H9 (cell line): Measurements from ENCODE around the gene IP6K3. TPM values are rescaled to one million over a fixed set of nuclear protein-coding genes. Genes with fewer than 3 reads are reported as not detected.

ENCODE experiments used
- DNase-seq: peaks from one replicate; pipeline ENCODE4 v3.0.0-alpha.2; 2017
- H2AFZ ChIP-seq: one replicate; pipeline ENCODE4 v1.6.1; 2013; ENCODE audit warnings: mild to moderate bottlenecking, low read length, control low read depth, moderate library complexity
- H2AK5ac ChIP-seq: 2 replicates; pipeline ENCODE4 v1.6.1; 2013; ENCODE audit warnings: low read length, control low read depth, mixed read lengths; ENCODE audit not compliant: insufficient read length
- H2BK120ac ChIP-seq: one replicate; pipeline ENCODE4 v1.6.1; 2013; ENCODE audit warnings: low read depth, mild to moderate bottlenecking, low read length, control low read depth, inconsistent platforms; ENCODE audit not compliant: poor library complexity, severe bottlenecking
- H2BK12ac ChIP-seq: 2 replicates; pipeline ENCODE4 v1.6.1; 2013; ENCODE audit warnings: low read length, control low read depth, mixed read lengths, low read depth; ENCODE audit not compliant: insufficient read length
- H2BK15ac ChIP-seq: 2 replicates; pipeline ENCODE4 v1.6.1; 2013; ENCODE audit warnings: low read depth, low read length, control low read depth
- H2BK20ac ChIP-seq: one replicate; pipeline ENCODE4 v1.6.1; 2013; ENCODE audit warnings: low read depth, mild to moderate bottlenecking, low read length, control low read depth, inconsistent platforms; ENCODE audit not compliant: poor library complexity, severe bottlenecking
- H2BK5ac ChIP-seq: 2 replicates; pipeline ENCODE4 v1.6.1; 2013; ENCODE audit warnings: low read length, control low read depth, mixed read lengths; ENCODE audit not compliant: insufficient read length
- H3K14ac ChIP-seq: 2 replicates; pipeline ENCODE4 v1.6.1; 2013; ENCODE audit warnings: low read length, control low read depth; ENCODE audit not compliant: insufficient read depth
- H3K18ac ChIP-seq: 2 replicates; pipeline ENCODE4 v1.6.1; 2013; ENCODE audit warnings: low read depth, mild to moderate bottlenecking, mixed read lengths, low read length, control low read depth; ENCODE audit not compliant: insufficient read length
- H3K23ac ChIP-seq: 2 replicates; pipeline ENCODE4 v1.6.1; 2013; ENCODE audit warnings: low read length, control low read depth, mixed read lengths, low read depth; ENCODE audit not compliant: insufficient read length
- H3K23me2 ChIP-seq: 2 replicates; pipeline ENCODE4 v1.6.1; 2013; ENCODE audit warnings: low read depth, mild to moderate bottlenecking, mixed read lengths, low read length, control low read depth; ENCODE audit not compliant: insufficient read length, poor library complexity, severe bottlenecking
- H3K27ac ChIP-seq: 2 replicates; pipeline ENCODE4 v1.5.1; 2013; ENCODE audit warnings: low read length, control low read depth, mixed read lengths, low read depth; ENCODE audit not compliant: insufficient read length
- H3K27me3 ChIP-seq: 2 replicates; pipeline ENCODE4 v1.6.1; 2013; ENCODE audit warnings: low read length, control low read depth, inconsistent platforms; ENCODE audit not compliant: insufficient read depth
- H3K4ac ChIP-seq: 2 replicates; pipeline ENCODE4 v1.6.1; 2013; ENCODE audit warnings: low read depth, mild to moderate bottlenecking, control low read depth, inconsistent platforms, low read length, moderate library complexity
- H3K4me1 ChIP-seq: 2 replicates; pipeline ENCODE4 v1.6.1; 2013; ENCODE audit warnings: low read length, control low read depth, inconsistent platforms; ENCODE audit not compliant: insufficient read depth
- H3K4me2 ChIP-seq: 2 replicates; pipeline ENCODE4 v1.6.1; 2013; ENCODE audit warnings: low read length, control low read depth, mixed read lengths; ENCODE audit not compliant: insufficient read length, insufficient read depth
- H3K56ac ChIP-seq: 2 replicates; pipeline ENCODE4 v1.6.1; 2013; ENCODE audit warnings: low read depth, mild to moderate bottlenecking, mixed read lengths, low read length, control low read depth; ENCODE audit not compliant: insufficient read length
- H3K79me1 ChIP-seq: 2 replicates; pipeline ENCODE4 v1.6.1; 2013; ENCODE audit warnings: low read depth, mild to moderate bottlenecking, moderate library complexity, low read length, control low read depth, inconsistent platforms; ENCODE audit not compliant: insufficient read depth, poor library complexity, severe bottlenecking
- H3K79me2 ChIP-seq: 2 replicates; pipeline ENCODE4 v1.6.1; 2013; ENCODE audit warnings: low read length, control low read depth, inconsistent platforms; ENCODE audit not compliant: insufficient read depth
- H3K9ac ChIP-seq: 2 replicates; pipeline ENCODE4 v1.6.1; 2013; ENCODE audit warnings: low read length, control low read depth, mixed read lengths; ENCODE audit not compliant: insufficient read length; ENCODE audit errors: extremely low read depth
- H3K9me3 ChIP-seq: one replicate; pipeline ENCODE4 v1.6.1; 2013; ENCODE audit warnings: low read depth, low read length, inconsistent platforms; ENCODE audit not compliant: control insufficient read depth
- H3T11ph ChIP-seq: one replicate; pipeline ENCODE4 v1.6.1; 2013; ENCODE audit warnings: mild to moderate bottlenecking, low read length, control low read depth, inconsistent platforms
- H4K20me1 ChIP-seq: one replicate; pipeline ENCODE4 v1.6.1; 2013; ENCODE audit not compliant: control insufficient read depth, insufficient read length, insufficient read depth
- H4K5ac ChIP-seq: 2 replicates; pipeline ENCODE4 v1.6.1; 2013; ENCODE audit warnings: low read depth, mild to moderate bottlenecking, mixed read lengths, low read length, control low read depth; ENCODE audit not compliant: insufficient read length
- H4K8ac ChIP-seq: replicated peaks from 2 replicates; pipeline ENCODE4 v1.6.1; 2013; ENCODE audit warnings: low read length, control low read depth, mixed read lengths, low read depth; ENCODE audit not compliant: insufficient read length
- H4K91ac ChIP-seq: 2 replicates; pipeline ENCODE4 v1.6.1; 2013; ENCODE audit warnings: low read depth, mild to moderate bottlenecking, moderate library complexity, mixed read lengths, low read length, control low read depth; ENCODE audit not compliant: insufficient read length
- H3K27ac Mint-ChIP-seq, 3 experiments: 2 replicates in 2 of 3; 3 replicates in 1 of 3; pipeline ENCODE4 v1.8.0; 2020 to 2021; ENCODE audit warnings: mixed read lengths in 3 of 3, mild to moderate bottlenecking in 1 of 3, moderate library complexity in 1 of 3
- H3K27me3 Mint-ChIP-seq: 2 replicates; pipeline ENCODE4 v1.8.0; 2021; ENCODE audit warnings: low read depth, mild to moderate bottlenecking, moderate library complexity, mixed read lengths
- H3K36me3 Mint-ChIP-seq, 3 experiments: 2 replicates in 2 of 3; 3 replicates in 1 of 3; pipeline ENCODE4 v1.8.0; 2020 to 2021; ENCODE audit warnings: low read depth in 3 of 3, mixed read lengths in 3 of 3; ENCODE audit not compliant: insufficient read depth in 1 of 3
- H3K4me1 Mint-ChIP-seq, 2 experiments: 2 replicates each; pipeline ENCODE4 v1.8.0; 2020; ENCODE audit warnings: mixed read lengths in 2 of 2
- H3K4me3 Mint-ChIP-seq, 2 experiments: 2 replicates in 1 of 2; 3 replicates in 1 of 2; pipeline ENCODE4 v1.8.0; 2020 to 2021; ENCODE audit warnings: mild to moderate bottlenecking in 2 of 2, mixed read lengths in 2 of 2, moderate library complexity in 1 of 2
- H3K9me3 Mint-ChIP-seq, 2 experiments: 2 replicates in 1 of 2; 3 replicates in 1 of 2; pipeline ENCODE4 v1.8.0; 2020; ENCODE audit warnings: mild to moderate bottlenecking in 2 of 2, mixed read lengths in 2 of 2, moderate library complexity in 1 of 2
- CTCF ChIP-seq: fragments of 200-600 bp; sonication (generic); conservative IDR thresholded peaks from 3 replicates; pipeline ENCODE4 v1.8.0; 2021; ENCODE audit warnings: antibody characterized with exemption, mild to moderate bottlenecking
- WGBS: extraction: QIAGEN DNeasy Blood & Tissue Kit; methylation state at CpG from one replicate; pipeline ENCODE4 v1.1.7; 2013; ENCODE audit warnings: missing lambda C conversion rate, low lambda C conversion rate, mixed read lengths; ENCODE audit not compliant: insufficient read length; ENCODE audit errors: extremely low coverage; 5-methylcytosine and 5-hydroxymethylcytosine counted together
- total RNA-seq: library from RNA; stranded (reverse); gene quantifications from 2 replicates; pipeline ENCODE4 v1.2.1, GENCODE V29; 2021

The IP6K3 gene
- total RNA-seq, 1 experiment from 2014 or later, result 0.46 TPM

DNA sequence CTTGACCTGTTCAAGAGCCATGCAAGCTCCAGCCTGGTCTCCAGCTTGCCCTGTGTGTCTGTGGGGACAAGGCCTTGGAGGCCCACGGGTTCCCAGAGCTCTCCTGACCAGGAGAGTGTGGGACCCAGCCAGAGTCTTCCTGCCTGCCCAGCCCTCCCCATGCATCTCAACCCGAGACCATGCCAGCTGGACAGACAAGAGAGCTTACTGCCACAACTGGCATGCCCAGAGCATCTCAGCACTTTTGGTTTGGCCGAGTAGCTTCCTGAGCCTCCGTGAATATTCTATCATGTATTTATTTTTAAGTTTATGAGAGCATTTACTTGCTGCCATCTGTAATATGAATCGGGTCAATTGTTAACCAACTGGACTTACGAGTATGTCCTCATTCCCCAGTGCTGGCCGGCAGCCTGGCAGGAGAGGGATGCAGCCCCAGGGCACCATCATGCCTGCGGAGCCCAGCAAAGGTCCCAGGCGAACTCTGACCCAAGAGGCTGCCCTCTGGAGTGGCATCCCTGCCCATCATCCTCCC, 14.9 kb downstream of the IP6K3 start:
- peaks cover 14% of the 10 kb centered on the region for H3K27me3 Mint-ChIP-seq
- DNase-seq, result no peak
- Histone ChIP-seq H3T11ph (no peak overlapping the region), H4K8ac (no peak overlapping the region), H2BK20ac (no peak overlapping the region), H3K23me2 (no peaks in the 10 kb centered on the region), H2BK12ac (no peak overlapping the region), H3K4me2 (no peak overlapping the region), H3K23ac (no peak overlapping the region), H4K20me1 (no peaks in the 10 kb centered on the region), H2AK5ac (no peak overlapping the region), H3K14ac (no peak overlapping the region), H3K27me3 (no peaks in the 10 kb centered on the region), H2BK120ac (no peak overlapping the region), H3K9me3 (no peaks in the 10 kb centered on the region), H4K91ac (no peak overlapping the region), H3K56ac (no peak overlapping the region), H2BK5ac (no peak overlapping the region), H3K4me1 (no peaks in the 10 kb centered on the region), H3K18ac (no peak overlapping the region), H3K9ac (no peak overlapping the region), H3K27ac (no peak overlapping the region), H3K79me1 (no peaks in the 10 kb centered on the region), H2AFZ (no peak overlapping the region), H3K4ac (no peak overlapping the region), H3K79me2 (no peaks in the 10 kb centered on the region), H2BK15ac (no peak overlapping the region), H4K5ac (no peak overlapping the region)
- WGBS, result no CpG with 5 or more reads among the region's 9 CpGs
- peaks cover 22 to 25% of the 10 kb centered on the region in 2 experiments for H3K4me1 Mint-ChIP-seq
- H3K9me3 Mint-ChIP-seq, result no peaks in the 10 kb centered on the region
- no peak overlapping the region for H3K27ac Mint-ChIP-seq
- no peak for TF ChIP-seq CTCF
- H3K36me3 Mint-ChIP-seq, result no peaks in the 10 kb centered on the region
- no peak overlapping the region for H3K4me3 Mint-ChIP-seq
